HepG2 (cell line): ENCODE data around the gene TTLL10. TPM values are rescaled to one million over a fixed set of nuclear protein-coding genes. Genes with fewer than 3 reads are reported as not detected.

Source experiments
- ARID4A ChIP-seq: sonication (generic); formaldehyde crosslinking; IDR thresholded peaks from 2 replicates; pipeline ENCODE4 v1.5.0; 2020; ENCODE audit warnings: mild to moderate bottlenecking, missing genetic modification reagents, borderline replicate concordance
- ELK4 ChIP-seq: sonication (generic); formaldehyde crosslinking; IDR thresholded peaks from 2 replicates; pipeline ENCODE4 v1.9.0; 2021; ENCODE audit warnings: missing genetic modification reagents, borderline replicate concordance
- ESRRA ChIP-seq: sonication (generic); formaldehyde crosslinking; IDR thresholded peaks from 2 replicates; pipeline ENCODE4 v1.5.1; 2020; ENCODE audit warnings: mild to moderate bottlenecking, low read depth, missing genetic modification reagents
- HNF1A ChIP-seq, 2 experiments: sonication (generic) in 1 of 2; formaldehyde crosslinking in 1 of 2; IDR thresholded peaks; 2 replicates each; pipeline versions ENCODE4 v1.4.0 to v1.6.1; 2016 to 2020; ENCODE audit warnings: borderline replicate concordance in 1 of 2, low read depth in 1 of 2, mild to moderate bottlenecking in 1 of 2, missing genetic modification reagents in 1 of 2
- MXI1 ChIP-seq: IDR thresholded peaks from 3 replicates; pipeline ENCODE4 v1.6.1; 2012; ENCODE audit warnings: low read depth, low read length, inconsistent platforms, borderline replicate concordance
- TARDBP ChIP-seq: sonication (generic); formaldehyde crosslinking; IDR thresholded peaks from 2 replicates; pipeline ENCODE4 v1.8.0; 2022; ENCODE audit warnings: mild to moderate bottlenecking, missing genetic modification reagents
- ZBTB8A ChIP-seq: sonication (generic); formaldehyde crosslinking; IDR thresholded peaks from 2 replicates; pipeline ENCODE4 v1.4.0; 2020; ENCODE audit warnings: mild to moderate bottlenecking, low read depth, missing genetic modification reagents, borderline replicate concordance
- ZNF34 ChIP-seq: sonication (generic); formaldehyde crosslinking; IDR thresholded peaks from 2 replicates; pipeline ENCODE4 v1.4.0; 2020; ENCODE audit warnings: mild to moderate bottlenecking, missing genetic modification reagents, borderline replicate concordance
- ZNF775 ChIP-seq: sonication (generic); formaldehyde crosslinking; IDR thresholded peaks from 2 replicates; pipeline ENCODE4 v1.4.0; 2020; ENCODE audit warnings: missing genetic modification reagents, mild to moderate bottlenecking, moderate library complexity, borderline replicate concordance
- polyA plus RNA-seq, 8 experiments: library from polyadenylated mRNA; depleted of rRNA in 3 of 8; stranded (reverse) in 7 of 8; unstranded in 1 of 8; fragments of >200 nt; fragmentation: Illumina TruSeq in 4 of 8; extraction: Trizol in 4 of 8; gene quantifications; 2 replicates each; pipeline versions ENCODE4 v1.2.1 to v1.2.3, GENCODE V29; 2011 to 2016; ENCODE audit warnings: low read depth in 4 of 8, missing spikeins in 1 of 8, mixed read lengths in 1 of 8; ENCODE audit not compliant: insufficient read depth in 1 of 8
- total RNA-seq, 5 experiments: library from RNA; depleted of rRNA; stranded (reverse); fragments of >200 nt; fragmentation: Illumina TruSeq; extraction: Trizol; gene quantifications; 2 replicates each; pipeline ENCODE4 v1.2.3, GENCODE V29; 2016; ENCODE audit warnings: low read depth in 1 of 5
- TF ChIP-seq, protein P1 (sequence below): sonication (generic); formaldehyde crosslinking; IDR thresholded peaks from 2 replicates; pipeline ENCODE4 v1.9.0; 2022; ENCODE audit warnings: missing genetic modification reagents, mild to moderate bottlenecking, borderline replicate concordance
- TF ChIP-seq, protein P2 (sequence below): sonication (generic); formaldehyde crosslinking; IDR thresholded peaks from 2 replicates; pipeline ENCODE4 v1.4.0; 2020; ENCODE audit warnings: low read depth, mild to moderate bottlenecking, missing genetic modification reagents

Gene TTLL10
- total and polyA plus RNA-seq, 2 of the 13 experiments (the other 11 are each of a cell fraction or from before 2014, with no cell fraction given): not detected

- peak; percentile 34; the same call in 1 of the 2 replicates for TF ChIP-seq ARID4A
- no peak for TF ChIP-seq ZNF34 (CRISPR knock-in tag)
- TF ChIP-seq MXI1: no peak; the same call in 2 of the 3 replicates
- TF ChIP-seq TARDBP (CRISPR knock-in tag): peak; percentile 26; the same call in 1 of the 2 replicates
- TF ChIP-seq ESRRA (CRISPR knock-in tag): peak; percentile 63; the same call in 1 of the 2 replicates
- TF ChIP-seq ZNF775 (CRISPR knock-in tag): no peak
- TF ChIP-seq, protein P1, sequence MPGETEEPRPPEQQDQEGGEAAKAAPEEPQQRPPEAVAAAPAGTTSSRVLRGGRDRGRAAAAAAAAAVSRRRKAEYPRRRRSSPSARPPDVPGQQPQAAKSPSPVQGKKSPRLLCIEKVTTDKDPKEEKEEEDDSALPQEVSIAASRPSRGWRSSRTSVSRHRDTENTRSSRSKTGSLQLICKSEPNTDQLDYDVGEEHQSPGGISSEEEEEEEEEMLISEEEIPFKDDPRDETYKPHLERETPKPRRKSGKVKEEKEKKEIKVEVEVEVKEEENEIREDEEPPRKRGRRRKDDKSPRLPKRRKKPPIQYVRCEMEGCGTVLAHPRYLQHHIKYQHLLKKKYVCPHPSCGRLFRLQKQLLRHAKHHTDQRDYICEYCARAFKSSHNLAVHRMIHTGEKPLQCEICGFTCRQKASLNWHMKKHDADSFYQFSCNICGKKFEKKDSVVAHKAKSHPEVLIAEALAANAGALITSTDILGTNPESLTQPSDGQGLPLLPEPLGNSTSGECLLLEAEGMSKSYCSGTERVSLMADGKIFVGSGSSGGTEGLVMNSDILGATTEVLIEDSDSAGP: no peak; the same call in 1 of the 2 replicates
- TF ChIP-seq, protein P2, sequence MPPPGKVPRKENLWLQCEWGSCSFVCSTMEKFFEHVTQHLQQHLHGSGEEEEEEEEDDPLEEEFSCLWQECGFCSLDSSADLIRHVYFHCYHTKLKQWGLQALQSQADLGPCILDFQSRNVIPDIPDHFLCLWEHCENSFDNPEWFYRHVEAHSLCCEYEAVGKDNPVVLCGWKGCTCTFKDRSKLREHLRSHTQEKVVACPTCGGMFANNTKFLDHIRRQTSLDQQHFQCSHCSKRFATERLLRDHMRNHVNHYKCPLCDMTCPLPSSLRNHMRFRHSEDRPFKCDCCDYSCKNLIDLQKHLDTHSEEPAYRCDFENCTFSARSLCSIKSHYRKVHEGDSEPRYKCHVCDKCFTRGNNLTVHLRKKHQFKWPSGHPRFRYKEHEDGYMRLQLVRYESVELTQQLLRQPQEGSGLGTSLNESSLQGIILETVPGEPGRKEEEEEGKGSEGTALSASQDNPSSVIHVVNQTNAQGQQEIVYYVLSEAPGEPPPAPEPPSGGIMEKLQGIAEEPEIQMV (CRISPR knock-in tag): peak; percentile 98
- TF ChIP-seq HNF1A (IDR thresholded peaks at IDR 0.05; ENCODE audit: low read depth): no peak; the same call in 1 of the 2 replicates
- TF ChIP-seq HNF1A (CRISPR knock-in tag; IDR thresholded peaks at IDR 0.05; ENCODE audit: borderline replicate concordance): no peak; the same call in 1 of the 2 replicates
- TF ChIP-seq ZBTB8A: no peak
- no peak for TF ChIP-seq ELK4 (CRISPR knock-in tag)
Measured at GRCh38 chr1:1124786-1125642, 48.7 kb upstream of the TTLL10 start (continued).
